Gastrocnemius medialis (tissue), 4 donors: ENCODE results near the gene CACNA1S. TPM values are rescaled to one million over a fixed set of nuclear protein-coding genes. Genes with fewer than 3 reads are reported as not detected.
A peak's percentile ranks its signal among the peaks of the same experiment; 100 is the strongest.

Experiments
- ATAC-seq, 2 donors: fragments of 150-250 bp; one replicate each; pipeline ENCODE4 v1.9.1; 2016
- DNase-seq, 2 donors: peaks; one replicate each; pipeline ENCODE4 v3.0.0-alpha.2; 2019
- H3K27ac ChIP-seq, 4 donors: fragments of 200-600 bp; sonication (generic); 1 replicate in 1 of 4; 2 replicates in 3 of 4; pipeline ENCODE4 v1.5.1; 2016 to 2018; ENCODE audit warnings: mild to moderate bottlenecking in 2 of 4, moderate library complexity in 1 of 4
- H3K27me3 ChIP-seq, 3 donors: fragments of 200-600 bp; sonication (generic) in 2 of 3; 1 replicate in 1 of 3; 2 replicates in 2 of 3; pipeline versions ENCODE4 v1.5.1 to v1.6.0; 2016 to 2019; ENCODE audit warnings: mild to moderate bottlenecking in 1 of 3, moderate library complexity in 1 of 3
- H3K36me3 ChIP-seq, 2 donors: fragments of 200-600 bp; sonication (generic) in 1 of 2; one replicate each; pipeline ENCODE4 v1.5.1; 2017 to 2018
- H3K4me1 ChIP-seq, 2 donors: fragments of 200-600 bp; sonication (generic) in 1 of 2; one replicate each; pipeline ENCODE4 v1.5.1; 2016 to 2017; ENCODE audit warnings: mild to moderate bottlenecking in 2 of 2
- H3K4me3 ChIP-seq, 4 donors: fragments of 200-600 bp; sonication (generic) in 3 of 4; 1 replicate in 1 of 4; 2 replicates in 3 of 4; pipeline ENCODE4 v1.5.1; 2016 to 2019; ENCODE audit warnings: mild to moderate bottlenecking in 2 of 4
- H3K9me3 ChIP-seq, 3 donors: fragments of 200-600 bp; sonication (generic) in 2 of 3; 1 replicate in 1 of 3; 2 replicates in 2 of 3; pipeline ENCODE4 v1.5.1; 2016 to 2019
- CTCF ChIP-seq, 5 experiments: fragments of 450-650 bp in 3 of 5; fragments of 200-600 bp in 2 of 5; sonication (generic) in 2 of 5; IDR thresholded peaks in 4 of 5; conservative IDR thresholded peaks in 1 of 5; 1 replicate in 4 of 5; 2 replicates in 1 of 5; pipeline ENCODE4 v1.5.1; 2016 to 2019; ENCODE audit warnings: antibody characterized with exemption in 5 of 5, mild to moderate bottlenecking in 3 of 5, moderate library complexity in 3 of 5
- POLR2A ChIP-seq, 2 donors: fragments of 450-650 bp; IDR thresholded peaks; one replicate each; pipeline ENCODE4 v1.6.1; 2017; ENCODE audit warnings: antibody characterized with exemption in 2 of 2, mild to moderate bottlenecking in 2 of 2, moderate library complexity in 2 of 2
- in situ Hi-C, 4 donors: fragments of 200-750 bp; cut with MboI; loops; one replicate each; pipeline versions ENCODE4 v1.15.0 to v1.8.0; 2017; ENCODE audit warnings: low sequenced_read_pairs in 4 of 4
- intact Hi-C: fragments of 100-400 bp; cut with DNase I; formaldehyde crosslinking; loops from one replicate; pipeline ENCODE4 v1.15.1; 2023; ENCODE audit warnings: low total_unique reads
- total RNA-seq, 4 donors: library from RNA; depleted of rRNA; stranded (reverse); fragments of >200 nt; gene quantifications; one replicate each; pipeline versions ENCODE4 v1.1.0 to v1.2.3, GENCODE V29; 2016

CACNA1S gene
- total RNA-seq, 4 donors from 2014 or later: 74.3 to 93.5 (median 81.2) TPM

GRCh38 chr1:201119206-201120197 lies 7.3 kb upstream of the CACNA1S start:
- no peaks in the 10 kb centered on the region for H3K9me3 ChIP-seq
- peaks cover 0 to 4% of the 10 kb centered on the region in 2 donors for H3K4me1 ChIP-seq
- ATAC-seq (peak; percentile 32 to 35), DNase-seq (peak in 1 of 2 donors; percentile 47)
- H3K4me3 ChIP-seq: no peak overlapping the region
- peaks cover 0 to 3% (median 0%) of the 10 kb centered on the region in 3 donors for H3K27me3 ChIP-seq
- H3K36me3 ChIP-seq: no peaks in the 10 kb centered on the region
- intact Hi-C loops: no loop called here
- in situ Hi-C loops: loop anchor here in 3 of 4 donors (5.0 kb wide), 2 partner anchors 32 to 37 kb away; no protein-coding TSS in a partner anchor
- peak; percentile 49 to 68 (median 60) for TF ChIP-seq CTCF (IDR thresholded peaks at IDR 0.05 in 4 of 5, conservative IDR thresholded peaks at IDR 0.05 in 1 of 5)
- no peak for TF ChIP-seq POLR2A (IDR thresholded peaks at IDR 0.05)
- no peak overlapping the region for H3K27ac ChIP-seq

- Histone ChIP-seq H3K9me3 (no peaks in the 10 kb centered on the region), H3K4me3 (no peak overlapping the region), H3K4me1 (peaks cover 24 to 31% of the 10 kb centered on the region in 2 donors), H3K27me3 (no peaks in the 10 kb centered on the region), H3K27ac (no peak overlapping the region), H3K36me3 (no peaks in the 10 kb centered on the region)
- ATAC-seq: no peak
- intact Hi-C loops: no loop called here
- DNase-seq: no peak
- TF ChIP-seq CTCF (IDR thresholded peaks at IDR 0.05 in 4 of 5, conservative IDR thresholded peaks at IDR 0.05 in 1 of 5): no peak
- no peak for TF ChIP-seq POLR2A (IDR thresholded peaks at IDR 0.05)
- in situ Hi-C loops: loop anchor here in 2 of 4 donors (5.0 kb wide), 1 partner anchor 34 kb away; no protein-coding TSS in a partner anchor
Measured at GRCh38 chr1:201116091-201116490, 3.9 kb upstream of the CACNA1S start.

GRCh38 chr1:201115390-201115937 lies 3.2 kb upstream of the CACNA1S start:
- in situ Hi-C loops: loop anchor here in 2 of 4 donors (5.0 kb wide), 1 partner anchor 33 kb away; no protein-coding TSS in a partner anchor
- DNase-seq: no peak

More at GRCh38 chr1:201115390-201115937, 3.2 kb upstream of the CACNA1S start:
- intact Hi-C loops: no loop called here
- TF ChIP-seq CTCF (IDR thresholded peaks at IDR 0.05 in 4 of 5, conservative IDR thresholded peaks at IDR 0.05 in 1 of 5) (no peak), POLR2A (IDR thresholded peaks at IDR 0.05) (no peak)
- no peaks in the 10 kb centered on the region for H3K9me3 ChIP-seq
- H3K4me3 ChIP-seq: peak overlapping the region in 2 of 4 donors; percentile 65 to 69
- no peaks in the 10 kb centered on the region for H3K27me3 ChIP-seq
- no peak for ATAC-seq
- H3K36me3 ChIP-seq: no peaks in the 10 kb centered on the region
- H3K4me1 ChIP-seq: peaks cover 30 to 37% of the 10 kb centered on the region in 2 donors
- H3K27ac ChIP-seq: peak overlapping the region in 1 of 4 donors; percentile 94
